ENCODE data around the gene LBX2. TPM values are rescaled to one million over a fixed set of nuclear protein-coding genes. Genes with fewer than 3 reads are reported as not detected.

The LBX2 gene
- polyA plus RNA-seq, 1 donor (not counting 4 experiments of a cell fraction or from before 2014, with no cell fraction given) = 0.09 TPM

- DNase-seq (ENCODE audit: low read depth, low spot score) = no peak
- no peak for FAIRE-seq
- dilution Hi-C loops (cut with MboI; ENCODE audit: extremely low pct_ligation_motif_present, low sequenced_read_pairs) = no loop called here
Measured at GRCh38 chr2:74532222-74532621, 32.8 kb upstream of the LBX2 start.

GRCh38 chr2:74531666-74532065 lies 32.3 kb upstream of the LBX2 start:
- H3K4me2 ChIP-seq (ENCODE audit: control insufficient read depth, extremely low read depth, insufficient read depth, low read depth, low read length) = no peak overlapping the region

More at GRCh38 chr2:74532222-74532621, 32.8 kb upstream of the LBX2 start:
- H3K9ac ChIP-seq (ENCODE audit: control insufficient read depth, extremely low read depth, insufficient read depth, low read length) = no peak overlapping the region
- no peak overlapping the region for H3K4me2 ChIP-seq (ENCODE audit: control insufficient read depth, extremely low read depth, insufficient read depth, low read depth, low read length)
- H3K36me3 ChIP-seq (ENCODE audit: control insufficient read depth in 2 of 2, extremely low read depth in 1 of 2, insufficient read depth in 2 of 2, low read length in 2 of 2) = peaks cover 17 to 18% of the 10 kb centered on the region in 2 experiments
- no peak overlapping the region for H2AFZ ChIP-seq (ENCODE audit: control insufficient read depth, low read length)
- H3K79me2 ChIP-seq (ENCODE audit: control insufficient read depth, insufficient read depth, low read length) = peaks cover 31% of the 10 kb centered on the region
- no peak for TF ChIP-seq EZH2 (IDR thresholded peaks at IDR 0.05; ENCODE audit: low read length)
- TF ChIP-seq CTCF (optimal IDR thresholded peaks at IDR 0.05 in 1 of 3, IDR thresholded peaks at IDR 0.05 in 1 of 3, conservative IDR thresholded peaks at IDR 0.05 in 1 of 3; ENCODE audit: extremely low read depth in 1 of 3, insufficient read depth in 2 of 3, low read length in 3 of 3) = peak in 2 of 3 experiments; percentile 22 to 46
- H4K20me1 ChIP-seq (ENCODE audit: control insufficient read depth, extremely low read depth, insufficient read depth, low read length) = no peaks in the 10 kb centered on the region
- H3K4me1 ChIP-seq (ENCODE audit: control insufficient read depth, extremely low read depth, insufficient read depth, low read length) = peaks cover 25% of the 10 kb centered on the region
- no peak overlapping the region for H3K4me3 ChIP-seq (ENCODE audit: control insufficient read depth in 2 of 3, extremely low read depth in 1 of 3, insufficient read depth in 2 of 3, low read depth in 1 of 3, low read length in 3 of 3)
- no peak overlapping the region for H3K27ac ChIP-seq (ENCODE audit: control insufficient read depth, insufficient read depth, low read length)
- no peaks in the 10 kb centered on the region for H3K27me3 ChIP-seq (ENCODE audit: control insufficient read depth, extremely low read depth, insufficient read depth, low read length)
- no peaks in the 10 kb centered on the region for H3K9me3 ChIP-seq (ENCODE audit: control insufficient read depth, low read depth, low read length)
- no peaks in the 10 kb centered on the region for H3K9me1 ChIP-seq (ENCODE audit: control insufficient read depth, extremely low read depth, insufficient read depth, low read length)

More at GRCh38 chr2:74531666-74532065, 32.3 kb upstream of the LBX2 start:
- Histone ChIP-seq H3K9me3 (ENCODE audit: control insufficient read depth, low read depth, low read length) (no peaks in the 10 kb centered on the region), H3K9ac (ENCODE audit: control insufficient read depth, extremely low read depth, insufficient read depth, low read length) (no peak overlapping the region), H3K27ac (ENCODE audit: control insufficient read depth, insufficient read depth, low read length) (no peak overlapping the region), H3K4me1 (ENCODE audit: control insufficient read depth, extremely low read depth, insufficient read depth, low read length) (peaks cover 21% of the 10 kb centered on the region), H2AFZ (ENCODE audit: control insufficient read depth, low read length) (no peak overlapping the region), H3K79me2 (ENCODE audit: control insufficient read depth, insufficient read depth, low read length) (peaks cover 36% of the 10 kb centered on the region), H3K36me3 (ENCODE audit: control insufficient read depth in 2 of 2, extremely low read depth in 1 of 2, insufficient read depth in 2 of 2, low read length in 2 of 2) (peaks cover 22 to 23% of the 10 kb centered on the region in 2 experiments), H3K9me1 (ENCODE audit: control insufficient read depth, extremely low read depth, insufficient read depth, low read length) (no peaks in the 10 kb centered on the region), H4K20me1 (ENCODE audit: control insufficient read depth, extremely low read depth, insufficient read depth, low read length) (no peaks in the 10 kb centered on the region), H3K4me3 (ENCODE audit: control insufficient read depth in 2 of 3, extremely low read depth in 1 of 3, insufficient read depth in 2 of 3, low read depth in 1 of 3, low read length in 3 of 3) (no peak overlapping the region), H3K27me3 (ENCODE audit: control insufficient read depth, extremely low read depth, insufficient read depth, low read length) (no peaks in the 10 kb centered on the region)
- FAIRE-seq (no peak), DNase-seq (ENCODE audit: low read depth, low spot score) (no peak)
- dilution Hi-C loops (cut with MboI; ENCODE audit: extremely low pct_ligation_motif_present, low sequenced_read_pairs) = no loop called here
- no peak for TF ChIP-seq EZH2 (IDR thresholded peaks at IDR 0.05; ENCODE audit: low read length)
- no peak for TF ChIP-seq CTCF (optimal IDR thresholded peaks at IDR 0.05 in 1 of 3, IDR thresholded peaks at IDR 0.05 in 1 of 3, conservative IDR thresholded peaks at IDR 0.05 in 1 of 3; ENCODE audit: extremely low read depth in 1 of 3, insufficient read depth in 2 of 3, low read length in 3 of 3)

Data from keratinocyte (primary cell).